GM21825 (cell line): ENCODE measurements around the gene ATF6B.
"Not testable (repeated sequence)": the region's sequence is repeated elsewhere in the genome, so short reads cannot be mapped to it uniquely, and the experiment has no call there.

Experiments
- ATAC-seq: cut with Tn5 transposase; IDR thresholded peaks from one replicate; pipeline ENCODE4 v1.9.1; 2021; ENCODE audit warnings: mild to moderate bottlenecking, moderate library complexity; ENCODE audit not compliant: unreplicated experiment

The ATF6B gene

DNA sequence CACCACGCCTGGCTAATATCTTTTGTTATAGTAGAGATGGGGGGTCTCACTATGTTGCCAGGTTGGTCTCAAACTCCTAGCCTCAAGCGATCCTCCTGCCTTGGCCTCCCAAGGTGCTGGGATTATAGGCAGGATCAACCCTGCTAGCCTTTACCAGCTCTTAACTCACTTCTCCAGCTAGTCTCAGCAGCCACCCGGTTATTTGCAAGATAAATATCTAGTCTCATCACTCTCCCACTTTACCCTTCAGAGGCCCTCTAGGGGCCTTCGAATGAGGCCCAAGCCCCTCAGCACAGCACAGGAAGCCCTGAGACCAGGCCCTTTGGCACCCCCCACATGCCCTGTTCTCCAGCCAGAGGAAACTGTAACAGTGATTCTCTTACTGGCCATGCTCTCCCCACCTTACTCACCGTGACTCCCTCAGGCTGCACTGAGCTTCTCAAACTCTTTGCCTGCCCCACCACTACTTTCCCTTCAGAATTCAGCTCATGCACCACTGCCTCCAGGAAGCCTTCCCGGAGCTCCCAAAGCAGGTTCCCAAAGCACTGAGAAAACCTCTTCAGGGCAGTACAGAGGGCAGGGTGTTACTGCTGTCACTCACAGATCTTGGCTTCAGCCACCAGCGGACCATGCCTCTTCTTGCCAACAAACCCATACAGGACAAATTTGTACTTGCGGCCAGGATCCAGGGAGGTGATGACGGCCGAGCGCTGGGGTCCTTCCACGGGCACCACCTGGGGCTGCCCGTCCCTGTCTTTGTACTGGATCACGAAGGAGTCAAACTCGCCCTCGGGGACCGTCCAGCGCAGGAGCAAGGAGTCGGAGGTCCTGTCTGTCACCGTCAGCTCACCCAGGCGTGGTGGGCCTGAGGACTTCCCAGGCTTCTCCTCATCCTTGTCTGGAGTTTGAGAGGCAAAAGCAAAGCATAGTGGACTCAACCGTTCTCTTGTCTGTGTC is 44.0 kb downstream of the ATF6B start:
- no peak for ATAC-seq

GRCh38 chr6:32082935-32083334 is 45.1 kb downstream of the ATF6B start:
- no peak for ATAC-seq

DNA sequence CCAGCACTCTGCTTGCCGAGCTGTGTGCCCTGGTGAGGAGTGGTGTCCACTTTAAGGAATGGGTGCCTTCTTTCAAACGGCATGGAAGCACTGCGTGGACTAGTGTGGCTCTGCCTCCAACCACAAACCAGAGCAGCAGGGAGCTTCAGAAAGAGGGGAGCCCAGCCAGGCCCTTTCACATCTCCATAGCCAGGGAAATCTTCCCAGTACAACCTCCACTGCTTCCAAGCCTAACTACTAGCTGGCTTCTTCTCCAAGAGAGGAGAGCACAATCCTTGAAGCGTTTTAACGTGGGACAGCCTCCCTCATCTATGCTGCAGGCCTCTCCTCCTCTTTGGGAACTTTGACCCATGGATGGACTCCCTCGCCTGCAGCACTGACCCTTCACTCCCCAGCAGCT is 45.6 kb downstream of the ATF6B start:
- ATAC-seq: no peak

- no peak for ATAC-seq
Measured at GRCh38 chr6:32081168-32081990, 46.7 kb downstream of the ATF6B start.

DNA sequence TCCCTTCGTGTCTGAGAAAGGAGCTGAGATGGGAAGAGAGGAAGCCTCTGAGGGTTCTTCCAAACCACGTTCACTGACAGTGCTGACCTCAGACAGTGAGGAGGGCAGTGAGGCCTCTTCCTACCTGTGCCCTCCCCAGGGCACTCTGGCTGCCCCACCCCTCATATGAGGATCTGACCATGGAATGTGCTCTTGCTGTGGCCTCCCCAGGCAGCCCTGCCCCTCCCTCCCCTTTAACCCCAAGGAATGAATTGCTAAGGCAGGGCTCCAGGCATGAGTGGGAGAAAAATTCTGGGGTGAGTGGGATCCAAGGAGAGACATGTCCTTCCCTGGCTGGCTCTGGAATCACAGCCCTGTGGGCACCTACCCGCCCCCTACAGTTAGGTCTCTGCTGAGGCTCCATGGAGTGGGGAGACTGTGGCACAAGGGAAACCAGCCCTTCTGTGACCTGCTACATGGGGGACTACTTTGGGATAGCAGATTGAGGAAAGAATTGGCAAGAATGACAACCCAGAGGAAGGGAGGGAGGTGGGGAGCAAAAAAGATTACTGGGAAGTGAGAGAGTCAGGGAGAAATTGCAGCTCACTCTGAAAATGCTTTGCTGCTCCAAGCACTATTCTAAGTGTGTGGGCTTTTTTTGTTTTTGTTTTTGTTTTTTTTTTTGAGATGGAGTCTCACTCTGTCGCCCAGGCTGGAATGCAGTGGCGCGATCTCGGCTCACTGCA is 48.3 kb downstream of the ATF6B start:
- no peak for ATAC-seq

DNA sequence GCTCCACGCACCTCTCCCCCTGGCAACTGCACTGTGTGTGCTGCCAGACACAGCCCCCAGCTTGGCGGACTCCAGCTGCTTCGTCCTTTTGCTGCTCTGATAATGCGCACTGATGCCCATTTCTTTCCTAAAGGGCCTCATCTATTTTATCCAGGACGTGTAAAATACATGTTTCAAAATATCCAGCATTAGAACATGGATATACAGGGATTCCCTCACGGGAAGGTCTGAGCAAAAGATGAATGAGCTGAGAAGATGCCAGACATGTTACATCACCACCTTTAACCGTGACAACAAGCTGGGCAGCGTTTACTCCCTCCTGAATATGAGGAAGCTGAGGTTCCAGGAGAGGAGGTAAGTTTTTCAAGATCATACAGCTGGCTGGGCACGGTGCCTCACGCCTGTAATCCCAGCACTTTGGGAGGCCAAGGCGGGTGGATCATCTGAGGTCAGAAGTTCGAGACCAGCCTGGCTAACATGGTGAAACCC is 51.7 kb downstream of the ATF6B start:
- ATAC-seq: no peak

- ATAC-seq: no peak
Measured at GRCh38 chr6:32075781-32076180, 52.3 kb downstream of the ATF6B start.

DNA sequence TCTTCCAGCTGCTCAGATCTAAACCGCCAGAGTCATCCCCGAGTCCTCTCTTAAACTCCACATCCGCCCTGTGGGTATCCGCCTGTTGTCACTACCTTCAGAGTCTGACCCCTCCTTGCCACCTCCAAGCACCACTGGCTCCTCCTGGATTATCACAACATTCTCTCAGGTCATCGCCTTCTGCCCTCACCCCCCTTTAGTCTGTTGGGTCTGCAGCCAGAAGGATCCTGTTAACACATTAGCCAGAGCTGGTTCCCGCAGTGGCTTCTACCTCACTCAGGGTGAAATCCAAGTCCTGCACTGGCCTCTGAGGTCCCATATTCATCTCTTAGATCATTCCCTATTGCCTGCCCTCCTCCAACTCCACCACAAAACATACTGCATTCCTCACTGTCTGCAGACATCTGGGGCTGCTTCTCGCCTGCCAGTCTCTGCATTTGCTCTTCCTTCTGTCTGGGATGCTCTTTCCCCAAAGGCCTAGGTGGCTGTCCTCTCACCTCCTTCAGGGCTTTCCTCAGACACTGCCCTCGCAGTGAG is 53.0 kb downstream of the ATF6B start:
- ATAC-seq: no peak

GRCh38 chr6:32073613-32074012 is 54.4 kb downstream of the ATF6B start:
- ATAC-seq: no peak

DNA sequence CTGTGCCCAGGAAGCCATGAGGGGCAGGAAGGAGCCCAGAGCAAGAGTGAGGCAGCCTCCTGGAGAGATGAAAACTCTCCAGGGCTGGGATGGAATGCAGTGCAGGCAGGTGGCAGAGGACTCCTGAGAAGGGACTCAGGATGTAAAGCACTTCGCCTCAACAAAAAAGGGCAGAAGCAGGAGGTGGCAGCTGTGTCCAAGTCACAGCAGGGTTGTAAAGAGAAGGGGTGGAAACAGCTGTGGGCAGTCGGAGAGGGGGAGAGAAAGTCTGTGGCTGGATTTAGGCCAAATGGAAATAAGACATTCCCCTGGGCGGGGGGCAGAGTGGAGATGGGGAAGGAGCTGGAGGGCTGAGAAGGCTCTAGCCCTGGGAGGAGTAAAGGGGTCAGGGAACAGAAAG is 54.9 kb downstream of the ATF6B start:
- ATAC-seq: no peak

- ATAC-seq: no peak
Measured at GRCh38 chr6:32070814-32071543, 57.1 kb downstream of the ATF6B start.

- no peak for ATAC-seq
Measured at GRCh38 chr6:32069878-32070515, 58.0 kb downstream of the ATF6B start.

GRCh38 chr6:32069460-32069859 is 58.6 kb downstream of the ATF6B start:
- no peak for ATAC-seq

GRCh38 chr6:32068867-32069266 is 59.2 kb downstream of the ATF6B start:
- ATAC-seq: no peak

DNA sequence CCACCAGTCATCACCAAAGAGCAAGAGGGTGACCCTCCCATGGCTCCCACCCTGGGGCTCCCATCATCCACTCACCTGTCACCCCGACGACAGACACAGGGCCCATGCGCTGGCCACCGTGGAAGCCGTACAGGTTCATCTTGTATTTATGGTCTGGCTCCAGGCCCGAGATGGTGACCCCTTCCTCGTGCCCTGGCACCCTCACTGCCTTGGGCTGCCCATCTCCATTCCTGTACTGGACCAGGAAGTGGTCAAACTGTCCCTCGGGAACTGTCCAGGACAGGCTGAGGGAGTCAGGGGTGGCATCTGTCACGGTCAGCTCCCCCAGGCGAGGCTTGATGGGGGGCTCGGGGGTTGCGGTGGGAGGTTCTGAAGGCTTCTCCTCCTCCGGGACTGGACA is 59.7 kb downstream of the ATF6B start:
- ATAC-seq: not testable (repeated sequence)

DNA sequence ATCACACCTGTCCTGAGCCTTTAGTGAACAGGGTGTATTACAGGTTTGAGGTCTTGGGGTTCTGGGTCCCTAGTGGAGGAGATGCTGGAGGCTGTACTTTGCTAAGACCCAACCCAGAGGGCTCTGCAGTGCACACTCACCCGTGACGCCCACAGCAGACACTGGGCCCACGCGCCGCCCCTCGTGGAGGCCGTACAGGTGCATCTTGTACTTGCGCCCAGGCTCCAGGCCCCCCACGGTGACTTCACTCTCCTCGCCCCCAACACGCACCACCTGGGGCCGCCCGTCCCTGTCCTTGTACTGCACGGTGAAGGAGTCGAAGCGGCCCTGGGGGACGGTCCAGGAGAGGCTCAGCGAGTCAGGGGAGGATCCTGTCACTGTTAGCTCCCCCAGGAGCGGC is 60.5 kb downstream of the ATF6B start:
- ATAC-seq: not testable (repeated sequence)
